GM21381 (cell line): ENCODE data around the gene FKBP6.
"Not testable (repeated sequence)": the region's sequence is repeated elsewhere in the genome, so short reads cannot be mapped to it uniquely, and the experiment has no call there.

Experiments used
- ATAC-seq: cut with Tn5 transposase; IDR thresholded peaks from one replicate; pipeline ENCODE4 v1.9.1; 2021; ENCODE audit warnings: mild to moderate bottlenecking, moderate library complexity; ENCODE audit not compliant: unreplicated experiment

The FKBP6 gene

DNA sequence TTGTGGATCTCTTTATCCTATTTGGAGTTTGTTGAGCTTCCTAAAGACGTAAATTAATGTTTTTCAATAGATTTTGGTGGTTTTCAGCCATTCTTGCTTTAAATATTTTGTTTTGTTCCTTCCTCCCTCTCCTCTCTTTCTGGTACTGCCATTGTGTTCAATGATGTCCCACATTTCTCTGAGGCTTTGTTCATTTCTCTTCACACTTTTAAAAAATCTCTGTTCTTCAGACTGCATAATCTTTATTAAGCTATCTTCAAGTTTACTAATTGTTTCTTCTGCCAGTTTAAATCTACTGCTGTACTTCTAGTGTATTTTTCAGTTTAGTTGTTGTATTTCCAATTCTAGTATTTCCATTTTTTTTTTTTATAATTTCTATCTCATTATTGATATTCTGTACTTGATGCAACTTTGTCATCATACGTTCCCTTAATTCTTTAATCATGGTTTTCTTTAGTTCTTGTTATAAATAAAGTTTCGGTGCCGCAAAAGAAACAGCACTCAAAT lies 60.0 kb downstream of the FKBP6 start:
- no peak for ATAC-seq

DNA sequence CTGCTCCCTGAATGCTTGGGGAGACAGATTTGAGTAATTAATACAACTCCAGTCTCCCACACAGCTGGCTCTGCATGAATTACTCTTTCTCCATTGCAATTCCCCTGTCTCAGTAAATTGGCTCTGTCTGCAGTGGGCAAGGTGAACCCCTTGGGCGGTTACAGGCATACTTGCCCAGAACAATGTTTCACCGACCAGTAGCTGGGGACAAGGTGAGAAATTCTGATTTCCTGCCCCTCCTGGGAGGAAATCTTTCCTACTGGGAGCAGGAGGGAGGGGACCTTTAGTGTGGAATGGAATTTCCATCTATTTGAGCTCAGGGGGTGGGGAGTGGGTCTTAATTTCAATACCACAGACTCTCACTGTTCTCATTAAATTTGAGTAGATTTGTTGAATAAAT lies 63.4 kb downstream of the FKBP6 start:
- ATAC-seq: no peak

DNA sequence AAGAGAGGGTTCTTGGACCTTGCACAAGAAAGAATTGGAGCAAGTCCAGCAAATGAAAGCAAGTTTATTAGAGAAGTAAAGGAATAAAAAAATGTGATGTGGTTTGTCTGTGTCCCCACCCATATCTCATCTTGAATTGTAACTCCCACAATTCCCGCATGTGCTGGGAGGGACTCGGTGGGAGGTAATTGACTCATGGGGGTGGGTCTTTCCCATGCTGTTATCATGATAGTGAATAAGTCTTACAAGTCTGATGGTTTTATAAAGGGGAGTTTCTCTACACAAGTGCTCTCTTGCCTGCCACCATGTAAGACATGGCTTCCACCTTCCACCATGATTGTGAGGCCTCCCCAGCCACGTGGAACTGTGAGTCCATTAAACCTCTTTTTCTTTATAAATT lies 66.5 kb downstream of the FKBP6 start:
- ATAC-seq: no peak

DNA sequence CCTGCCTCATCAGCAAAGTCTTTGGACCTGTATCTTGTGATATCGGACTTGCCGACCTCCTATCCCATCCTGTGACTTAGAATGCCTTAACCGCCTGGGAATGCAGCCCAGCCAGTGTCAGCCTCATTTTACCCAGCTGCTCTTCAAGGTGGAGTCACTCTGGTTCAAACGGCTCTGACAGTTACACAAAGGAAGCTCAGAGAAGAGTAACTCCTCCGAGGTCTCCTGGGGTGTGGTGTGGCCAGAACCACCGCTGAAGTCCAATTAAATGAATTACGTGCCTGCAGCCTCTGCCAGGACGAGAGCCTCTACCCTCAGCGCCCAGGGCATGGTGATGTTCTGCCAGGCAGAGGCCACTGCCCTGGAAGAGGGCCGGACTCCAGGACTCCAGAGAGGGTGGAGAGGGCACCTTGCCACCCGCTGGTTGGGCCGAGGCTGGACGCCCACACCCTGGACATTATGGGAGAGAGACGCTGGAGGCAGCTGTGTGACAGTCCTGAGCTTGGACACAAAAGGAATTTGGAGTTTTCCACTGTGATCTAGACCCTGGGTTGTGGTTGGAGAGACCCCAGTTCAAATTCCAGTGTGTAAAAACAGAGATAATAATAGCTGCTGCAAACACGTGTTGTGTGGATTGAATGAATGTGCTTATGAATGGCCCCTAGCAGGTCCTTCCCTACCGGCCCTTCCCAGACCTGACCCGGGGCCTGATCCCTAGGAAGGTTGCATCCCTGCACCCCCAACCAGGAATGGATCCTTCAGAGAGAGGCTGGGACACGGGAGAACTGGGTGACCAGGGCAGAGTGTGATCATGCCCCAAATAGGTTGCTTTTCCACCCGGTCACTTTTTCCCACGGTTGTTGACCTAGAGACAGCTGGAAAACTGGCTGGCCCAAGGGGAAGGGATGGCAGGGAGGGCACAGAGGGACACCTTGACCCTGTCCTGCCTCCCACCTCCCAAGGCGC lies 67.9 kb downstream of the FKBP6 start:
- ATAC-seq: no peak

DNA sequence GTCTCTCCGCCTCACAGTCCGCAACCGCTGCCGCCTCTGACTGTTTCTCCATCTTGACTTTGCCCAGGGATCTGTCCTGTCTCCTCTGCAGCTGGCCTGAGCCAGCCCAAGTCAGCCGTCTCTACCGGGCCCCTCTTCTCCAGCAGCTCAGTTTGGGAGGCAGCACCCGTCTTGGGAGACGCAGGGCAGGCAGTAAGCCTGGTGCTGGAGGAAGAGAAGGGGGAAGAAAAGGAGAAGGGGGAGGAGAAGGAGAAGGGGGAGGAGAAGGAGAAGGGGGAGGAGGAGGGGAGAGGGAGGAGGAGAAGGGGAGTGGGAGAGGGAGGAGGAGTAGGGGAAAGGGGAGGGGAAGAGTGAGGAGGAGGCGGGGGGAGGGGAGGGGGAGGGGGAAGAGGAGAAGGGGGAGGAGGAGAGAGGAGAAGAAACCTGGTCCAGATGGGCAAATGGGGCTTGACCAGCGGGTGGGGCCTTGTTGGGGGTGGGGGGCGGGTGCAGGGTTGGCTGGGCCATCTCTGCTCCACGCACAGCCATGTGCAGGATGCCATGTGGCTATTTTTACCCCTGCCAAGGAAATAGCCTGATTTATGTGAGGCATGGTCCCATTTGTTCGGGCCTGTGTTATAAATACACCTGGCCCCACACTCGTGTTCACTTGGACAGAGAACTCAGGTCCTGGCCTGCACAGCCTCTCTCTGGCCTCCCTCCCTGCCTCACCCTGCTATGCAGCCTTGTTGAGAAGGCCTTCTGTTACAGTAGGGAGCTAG lies 69.7 kb downstream of the FKBP6 start:
- no peak for ATAC-seq

DNA sequence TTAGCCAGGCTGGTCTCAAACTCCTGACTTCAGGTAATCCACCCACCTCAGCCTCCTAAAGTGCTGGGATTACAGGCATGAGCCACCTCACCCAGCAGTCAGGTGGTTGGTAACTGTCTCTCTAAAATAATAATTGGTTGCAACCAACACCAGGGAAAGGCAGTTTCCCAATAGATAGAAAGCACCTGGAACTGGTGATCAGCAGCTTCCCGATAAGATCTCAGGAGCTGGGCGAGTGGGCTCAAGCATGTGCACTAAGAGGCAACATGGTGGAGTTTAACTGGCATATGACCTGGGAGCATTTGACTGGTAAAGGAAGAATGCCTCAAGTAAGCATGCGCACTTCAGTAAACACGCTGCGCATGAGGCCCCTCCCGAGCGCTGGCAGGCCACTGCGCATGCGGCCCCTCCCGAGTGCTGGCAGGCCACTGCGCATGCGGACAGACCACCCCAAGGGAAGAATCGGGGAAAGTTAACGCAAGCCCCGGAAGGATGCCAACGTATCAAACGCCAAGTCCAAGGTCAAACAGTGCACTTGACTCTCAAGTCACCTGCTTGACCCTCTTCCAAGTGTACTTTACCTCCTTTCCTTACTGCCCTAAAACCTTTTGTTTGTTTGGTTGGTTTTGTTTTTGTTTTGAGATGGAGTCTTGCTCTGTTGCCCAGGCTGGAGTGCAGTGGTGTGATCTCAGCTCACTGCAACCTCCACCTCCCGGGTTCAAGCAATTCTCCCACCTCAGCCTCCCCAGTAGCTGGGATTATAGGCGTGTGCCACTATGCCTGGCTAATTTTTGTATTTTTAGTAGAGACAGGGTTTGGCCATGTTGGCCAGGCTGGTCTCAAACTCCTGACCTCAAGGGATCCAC lies 71.5 kb downstream of the FKBP6 start:
- ATAC-seq: not testable (repeated sequence)

DNA sequence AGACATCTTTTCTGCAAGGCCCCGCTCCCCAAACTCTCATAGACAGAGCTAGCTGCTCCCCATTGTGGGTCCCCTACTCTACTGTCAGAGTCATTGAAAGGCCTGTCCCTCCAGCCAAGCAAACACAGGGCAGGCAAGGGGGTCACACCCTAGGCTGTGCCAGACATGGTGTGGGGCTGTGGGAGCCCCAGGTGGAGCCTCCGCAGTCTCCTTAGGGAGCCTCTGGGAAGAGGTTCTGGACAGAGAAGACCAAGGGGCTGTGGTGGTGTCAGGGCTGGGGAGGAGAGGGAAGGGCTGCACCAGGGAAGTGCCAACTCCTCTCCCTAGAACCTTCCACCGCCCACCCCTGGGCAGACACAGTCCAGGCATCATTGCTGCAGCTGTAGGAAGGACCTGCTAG lies 76.9 kb downstream of the FKBP6 start:
- ATAC-seq: not testable (repeated sequence)
